ENCODE data around the gene SPNS1.
"Not testable (repeated sequence)": the region's sequence is repeated elsewhere in the genome, so short reads cannot be mapped to it uniquely, and the experiment has no call there.

The SPNS1 gene

GRCh38 chr16:28998837-28999236 lies 24.3 kb downstream of the SPNS1 start:
- no peak for DNase-seq (ENCODE audit: low spot score in 2 of 2)
- Mint-ChIP-seq H3K27ac (peak overlapping the region; percentile 63), H3K9me3 (no peaks in the 10 kb centered on the region), H3K4me1 (peaks cover 8% of the 10 kb centered on the region), H3K4me3 (no peak overlapping the region), H3K36me3 (no peaks in the 10 kb centered on the region)
- ATAC-seq, result no peak

GRCh38 chr16:28999577-28999976 lies 25.0 kb downstream of the SPNS1 start:
- no peaks in the 10 kb centered on the region for H3K9me3 Mint-ChIP-seq
- no peak overlapping the region for H3K4me3 Mint-ChIP-seq
- H3K27ac Mint-ChIP-seq, result peak overlapping the region; percentile 63
- H3K36me3 Mint-ChIP-seq, result no peaks in the 10 kb centered on the region
- ATAC-seq (no peak), DNase-seq (ENCODE audit: low spot score in 2 of 2) (no peak)
- peaks cover 12% of the 10 kb centered on the region for H3K4me1 Mint-ChIP-seq

- H3K4me3 Mint-ChIP-seq, result no peak overlapping the region
- DNase-seq (ENCODE audit: low spot score in 2 of 2) (no peak), ATAC-seq (no peak)
- no peaks in the 10 kb centered on the region for H3K9me3 Mint-ChIP-seq
- peaks cover 16% of the 10 kb centered on the region for H3K4me1 Mint-ChIP-seq
- H3K27ac Mint-ChIP-seq, result no peak overlapping the region
- no peaks in the 10 kb centered on the region for H3K36me3 Mint-ChIP-seq
These were observed 25.4 kb downstream of the SPNS1 start for GRCh38 chr16:29000019-29000418.

GRCh38 chr16:29004496-29005139 lies 30.0 kb downstream of the SPNS1 start:
- H3K27ac Mint-ChIP-seq, result peak overlapping the region; percentile 53
- not testable (repeated sequence) for H3K4me3 Mint-ChIP-seq; H3K9me3 Mint-ChIP-seq; H3K36me3 Mint-ChIP-seq; DNase-seq (ENCODE audit: low spot score in 2 of 2)
- peaks cover 30% of the 10 kb centered on the region for H3K4me1 Mint-ChIP-seq
- ATAC-seq, result peak; percentile 41

GRCh38 chr16:29007730-29008593 lies 33.4 kb downstream of the SPNS1 start:
- no peaks in the 10 kb centered on the region for H3K9me3 Mint-ChIP-seq
- peak overlapping the region; percentile 57 for H3K4me3 Mint-ChIP-seq
- DNase-seq (ENCODE audit: low spot score in 2 of 2), result peak in 1 of 2 donors; percentile 81
- H3K27ac Mint-ChIP-seq, result peak overlapping the region; percentile 91
- no peaks in the 10 kb centered on the region for H3K36me3 Mint-ChIP-seq
- peak; percentile 98 for ATAC-seq
- peaks cover 42% of the 10 kb centered on the region for H3K4me1 Mint-ChIP-seq

GRCh38 chr16:29009050-29009837 lies 34.7 kb downstream of the SPNS1 start:
- Mint-ChIP-seq H3K4me1 (peaks cover 46% of the 10 kb centered on the region), H3K9me3 (no peaks in the 10 kb centered on the region), H3K36me3 (no peaks in the 10 kb centered on the region), H3K27ac (peak overlapping the region; percentile 91), H3K4me3 (peak overlapping the region; percentile 57)
- DNase-seq (ENCODE audit: low spot score in 2 of 2) (no peak), ATAC-seq (peak; percentile 5)

GRCh38 chr16:29009838-29010166 lies 35.2 kb downstream of the SPNS1 start:
- Mint-ChIP-seq H3K9me3 (no peaks in the 10 kb centered on the region), H3K36me3 (no peaks in the 10 kb centered on the region), H3K27ac (peak overlapping the region; percentile 91), H3K4me3 (no peak overlapping the region), H3K4me1 (peaks cover 46% of the 10 kb centered on the region)
- no peak for ATAC-seq
- no peak for DNase-seq (ENCODE audit: low spot score in 2 of 2)

- H3K9me3 Mint-ChIP-seq, result no peaks in the 10 kb centered on the region
- H3K27ac Mint-ChIP-seq, result no peak overlapping the region
- ATAC-seq (no peak), DNase-seq (ENCODE audit: low spot score in 2 of 2) (no peak)
- no peak overlapping the region for H3K4me3 Mint-ChIP-seq
- H3K4me1 Mint-ChIP-seq, result peaks cover 44% of the 10 kb centered on the region
- no peaks in the 10 kb centered on the region for H3K36me3 Mint-ChIP-seq
These were observed 36.5 kb downstream of the SPNS1 start for GRCh38 chr16:29011112-29011511.

GRCh38 chr16:29011851-29012250 lies 37.3 kb downstream of the SPNS1 start:
- Mint-ChIP-seq H3K4me3 (peak overlapping the region; percentile 0), H3K36me3 (no peaks in the 10 kb centered on the region), H3K27ac (peak overlapping the region; percentile 91), H3K9me3 (no peaks in the 10 kb centered on the region), H3K4me1 (peaks cover 44% of the 10 kb centered on the region)
- no peak for DNase-seq (ENCODE audit: low spot score in 2 of 2)
- ATAC-seq, result no peak

GRCh38 chr16:29012913-29013553 lies 38.5 kb downstream of the SPNS1 start:
- DNase-seq (ENCODE audit: low spot score in 2 of 2), result no peak
- Mint-ChIP-seq H3K9me3 (no peaks in the 10 kb centered on the region), H3K36me3 (no peaks in the 10 kb centered on the region), H3K4me1 (peaks cover 39% of the 10 kb centered on the region), H3K4me3 (peak overlapping the region; percentile 0), H3K27ac (peak overlapping the region; percentile 91)
- peak; percentile 38 for ATAC-seq

GRCh38 chr16:29014561-29015069 lies 40.0 kb downstream of the SPNS1 start:
- DNase-seq (ENCODE audit: low spot score in 2 of 2) (no peak), ATAC-seq (peak; percentile 26)
- no peaks in the 10 kb centered on the region for H3K9me3 Mint-ChIP-seq
- H3K4me3 Mint-ChIP-seq, result no peak overlapping the region
- H3K27ac Mint-ChIP-seq, result no peak overlapping the region
- H3K36me3 Mint-ChIP-seq, result no peaks in the 10 kb centered on the region
- peaks cover 24% of the 10 kb centered on the region for H3K4me1 Mint-ChIP-seq

- H3K27ac Mint-ChIP-seq, result peak overlapping the region; percentile 92
- peaks cover 43% of the 10 kb centered on the region for H3K4me1 Mint-ChIP-seq
- H3K4me3 Mint-ChIP-seq, result no peak overlapping the region
- H3K9me3 Mint-ChIP-seq, result no peaks in the 10 kb centered on the region
- DNase-seq (ENCODE audit: low spot score in 2 of 2) (no peak), ATAC-seq (no peak)
- no peaks in the 10 kb centered on the region for H3K36me3 Mint-ChIP-seq
These were observed 47.6 kb downstream of the SPNS1 start for GRCh38 chr16:29022196-29022595.

- H3K4me3 Mint-ChIP-seq, result peak overlapping the region; percentile 37
- H3K36me3 Mint-ChIP-seq, result no peaks in the 10 kb centered on the region
- peak overlapping the region; percentile 88 for H3K27ac Mint-ChIP-seq
- H3K4me1 Mint-ChIP-seq, result peaks cover 51% of the 10 kb centered on the region
- DNase-seq (ENCODE audit: low spot score in 2 of 2), result peak in 1 of 2 donors; percentile 67
- no peaks in the 10 kb centered on the region for H3K9me3 Mint-ChIP-seq
- no peak for ATAC-seq
These were observed 49.0 kb downstream of the SPNS1 start for GRCh38 chr16:29023279-29024277.

GRCh38 chr16:29024278-29024677 lies 49.7 kb downstream of the SPNS1 start:
- Mint-ChIP-seq H3K4me1 (peaks cover 58% of the 10 kb centered on the region), H3K9me3 (no peaks in the 10 kb centered on the region), H3K4me3 (peak overlapping the region; percentile 37), H3K27ac (peak overlapping the region; percentile 88), H3K36me3 (no peaks in the 10 kb centered on the region)
- DNase-seq (ENCODE audit: low spot score in 2 of 2) (no peak), ATAC-seq (no peak)

Data from stimulated activated effector memory CD8-positive, alpha-beta T cell treated with anti-CD3 and anti-CD28 coated beads, Interleukin-12 subunit alpha, Interleukin-12 subunit beta, amount 100 ng/mL, for 72 hours (primary cell).